GM12891 (cell line): ENCODE results near the gene EXOC3L2.

ENCODE experiments used
- POLR2A ChIP-seq: IDR thresholded peaks from 2 replicates; pipeline ENCODE4 v1.6.1; 2011; ENCODE audit warnings: low read depth, low read length, control low read depth
- POLR2AphosphoS5 ChIP-seq: IDR thresholded peaks from 2 replicates; pipeline ENCODE4 v1.6.1; 2011; ENCODE audit warnings: low read depth, low read length, control low read depth
- POU2F2 ChIP-seq: IDR thresholded peaks from 2 replicates; pipeline ENCODE4 v1.6.1; 2011; ENCODE audit warnings: low read depth, mild to moderate bottlenecking, control low read depth, low read length, moderate library complexity
- SPI1 ChIP-seq: IDR thresholded peaks from 2 replicates; pipeline ENCODE4 v1.6.1; 2011; ENCODE audit warnings: low read depth, low read length, control low read depth
- TAF1 ChIP-seq: IDR thresholded peaks from 2 replicates; pipeline ENCODE4 v1.6.1; 2011; ENCODE audit warnings: low read depth, low read length, control low read depth

DNA sequence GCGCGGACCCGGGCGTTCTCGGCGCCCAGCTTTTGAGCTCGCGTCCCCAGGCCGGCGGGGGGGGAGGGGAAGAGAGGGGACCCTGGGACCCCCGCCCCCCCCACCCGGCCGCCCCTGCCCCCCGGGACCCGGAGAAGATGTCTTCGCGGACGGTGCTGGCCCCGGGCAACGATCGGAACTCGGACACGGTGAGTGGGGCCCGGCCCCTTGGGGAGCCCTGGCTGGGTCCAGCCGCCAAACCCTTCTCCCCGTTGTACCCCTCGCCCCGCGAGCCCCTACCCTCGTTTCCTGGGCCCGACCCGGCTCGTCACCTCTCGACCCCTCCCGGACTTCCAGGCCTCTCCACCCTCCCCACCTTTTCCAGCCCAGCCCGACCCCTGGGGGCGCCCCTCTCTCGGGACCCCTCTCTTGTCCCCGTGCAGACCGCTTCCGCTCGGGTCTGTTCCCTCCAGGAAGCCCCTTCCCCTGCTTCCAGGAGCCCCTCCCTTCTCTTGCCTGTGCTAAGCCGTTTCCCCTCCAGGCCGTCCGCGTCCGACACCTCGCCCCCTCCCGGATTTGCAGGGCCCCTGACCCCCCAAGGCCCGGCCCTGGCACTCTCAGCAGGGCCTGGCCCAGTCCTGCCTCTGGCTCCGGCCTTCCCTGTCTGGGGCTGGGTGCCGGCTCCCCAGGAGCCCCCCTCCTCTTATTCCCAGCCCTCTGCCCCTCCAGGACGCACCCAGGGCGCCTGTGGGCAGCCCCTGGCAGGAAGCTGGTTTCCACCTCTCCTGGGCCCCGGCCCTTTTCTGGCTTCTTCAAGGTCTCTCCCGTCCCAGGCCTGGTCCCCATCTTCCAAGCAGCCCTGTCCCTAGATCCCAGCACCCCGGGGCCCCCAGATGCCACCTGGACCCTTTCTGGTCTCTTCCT, 6.5 kb upstream of the EXOC3L2 start:
- TF ChIP-seq POLR2AphosphoS5 (no peak), POLR2A (no peak), POU2F2 (no peak), TAF1 (no peak), SPI1 (no peak)
